Fibroblast of mammary gland (primary cell): ENCODE data around the gene SORCS1.

ENCODE experiments used
- DNase-seq: peaks from one replicate; pipeline ENCODE4 v3.0.0-alpha.2; 2010; ENCODE audit warnings: low read depth
- H3K4me3 ChIP-seq: 2 replicates; pipeline ENCODE4 v1.5.1; 2011; ENCODE audit warnings: low read depth, mild to moderate bottlenecking, low read length, moderate library complexity; ENCODE audit not compliant: control insufficient read depth
- CTCF ChIP-seq: conservative IDR thresholded peaks from 2 replicates; pipeline ENCODE4 v1.5.1; 2011; ENCODE audit warnings: low read depth, low read length, inconsistent platforms; ENCODE audit not compliant: control insufficient read depth, insufficient read depth

The SORCS1 gene

GRCh38 chr10:106785528-106785927 is 379.0 kb downstream of the SORCS1 start:
- TF ChIP-seq CTCF = no peak
- H3K4me3 ChIP-seq = no peak overlapping the region

GRCh38 chr10:106780632-106781031 is 383.9 kb downstream of the SORCS1 start:
- no peak for TF ChIP-seq CTCF
- no peak overlapping the region for H3K4me3 ChIP-seq
- no peak for DNase-seq

More at GRCh38 chr10:106785528-106785927, 379.0 kb downstream of the SORCS1 start:
- DNase-seq = no peak

DNA sequence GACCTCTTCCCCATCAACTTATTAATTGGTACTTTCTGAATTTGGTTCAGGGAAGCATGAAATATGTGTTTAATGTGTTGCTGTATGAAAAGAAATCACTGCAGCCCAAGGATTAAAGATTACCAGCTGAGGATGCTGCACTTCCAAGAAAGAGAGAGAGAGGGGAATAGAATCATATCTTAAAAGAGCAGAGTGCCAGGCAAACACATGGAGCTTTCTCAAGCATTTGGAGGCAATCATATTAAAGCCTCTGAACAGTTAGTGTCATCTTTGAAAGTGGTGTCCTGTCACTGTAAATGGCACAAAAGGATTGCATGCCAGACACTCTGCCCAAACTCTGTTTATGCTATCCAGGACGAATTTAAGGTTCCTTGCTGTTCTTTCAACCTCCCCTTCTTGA is 386.7 kb downstream of the SORCS1 start:
- H3K4me3 ChIP-seq = no peak overlapping the region
- no peak for DNase-seq
- no peak for TF ChIP-seq CTCF

GRCh38 chr10:106775127-106775526 is 389.4 kb downstream of the SORCS1 start:
- TF ChIP-seq CTCF = no peak
- DNase-seq = peak; percentile 0
- H3K4me3 ChIP-seq = no peak overlapping the region

DNA sequence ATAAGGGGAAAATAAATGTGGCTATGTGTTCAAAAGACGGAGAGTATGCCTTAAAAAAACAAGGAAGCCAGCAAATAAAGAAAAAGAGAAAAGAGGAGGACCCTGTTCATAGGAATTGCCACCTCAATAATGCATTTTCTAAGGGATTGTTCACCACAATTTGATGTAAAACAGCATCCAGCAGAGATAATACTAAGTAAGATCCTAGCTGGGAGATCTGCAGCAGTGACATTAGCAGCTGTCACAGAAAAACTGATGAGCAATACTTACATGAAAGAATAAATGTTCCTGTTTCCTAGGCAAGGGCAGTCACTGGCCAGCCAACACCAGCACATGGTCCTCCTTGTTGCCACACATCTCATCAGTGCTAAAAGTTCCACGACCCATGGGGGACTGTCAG is 391.5 kb downstream of the SORCS1 start:
- DNase-seq = no peak
- TF ChIP-seq CTCF = no peak
- no peak overlapping the region for H3K4me3 ChIP-seq

DNA sequence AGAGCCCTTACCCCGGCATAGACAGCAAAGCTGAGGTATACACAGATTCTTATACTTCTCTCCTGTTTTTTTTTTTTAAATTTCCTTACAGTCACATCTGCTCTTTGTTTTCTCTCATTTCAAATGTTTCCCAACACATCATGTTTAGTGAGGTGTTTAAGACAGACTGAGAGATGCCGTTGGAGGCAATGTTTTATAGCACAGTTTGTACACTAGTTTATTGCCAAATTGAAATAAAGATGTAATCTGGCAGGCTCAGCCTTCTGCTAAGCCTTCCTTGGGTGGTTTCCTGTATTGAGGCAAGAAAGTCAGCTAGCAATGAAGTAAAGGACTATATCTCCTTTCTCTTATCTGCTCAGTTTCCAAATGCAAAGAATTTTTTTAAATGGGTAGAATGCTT is 393.4 kb downstream of the SORCS1 start:
- no peak overlapping the region for H3K4me3 ChIP-seq
- no peak for DNase-seq
- no peak for TF ChIP-seq CTCF

DNA sequence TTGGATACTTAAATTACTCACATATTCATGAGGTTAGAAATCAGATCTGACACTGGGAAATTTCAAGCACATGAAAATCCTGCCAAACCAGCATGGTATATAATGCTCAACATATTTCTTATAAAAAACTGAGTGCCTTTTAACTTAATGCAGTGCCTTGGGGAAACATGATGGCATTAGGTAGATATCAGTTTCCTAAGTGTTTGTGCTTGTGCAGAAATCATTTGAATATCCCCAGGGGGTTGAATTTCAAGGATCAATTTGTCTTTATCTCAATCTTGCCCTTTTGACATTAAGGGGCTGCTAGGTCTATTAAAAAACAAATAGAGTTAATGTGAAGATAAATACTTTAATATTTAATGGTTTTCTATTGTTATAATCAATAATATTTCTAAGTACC is 396.3 kb downstream of the SORCS1 start:
- TF ChIP-seq CTCF = no peak
- no peak overlapping the region for H3K4me3 ChIP-seq
- no peak for DNase-seq
